HCT116 (cell line): ENCODE measurements around the gene STAG1.

Experiments
- CTCF ChIP-seq, 3 experiments: fragments of 200-600 bp in 1 of 3; sonication (generic) in 1 of 3; IDR thresholded peaks in 2 of 3; conservative IDR thresholded peaks in 1 of 3; 2 replicates each; pipeline ENCODE4 v1.5.1; 2012 to 2017; ENCODE audit warnings: low read depth in 2 of 3, low read length in 2 of 3, antibody characterized with exemption in 1 of 3, borderline replicate concordance in 1 of 3, control low read depth in 1 of 3, mild to moderate bottlenecking in 1 of 3, mixed read lengths in 1 of 3, mixed run types in 1 of 3, moderate library complexity in 1 of 3; ENCODE audit not compliant: insufficient read depth in 1 of 3
- MAX ChIP-seq: IDR thresholded peaks from 2 replicates; pipeline ENCODE4 v1.6.1; 2012
- SIN3A ChIP-seq: IDR thresholded peaks from 2 replicates; pipeline ENCODE4 v1.6.1; 2012; ENCODE audit warnings: low read depth

DNA sequence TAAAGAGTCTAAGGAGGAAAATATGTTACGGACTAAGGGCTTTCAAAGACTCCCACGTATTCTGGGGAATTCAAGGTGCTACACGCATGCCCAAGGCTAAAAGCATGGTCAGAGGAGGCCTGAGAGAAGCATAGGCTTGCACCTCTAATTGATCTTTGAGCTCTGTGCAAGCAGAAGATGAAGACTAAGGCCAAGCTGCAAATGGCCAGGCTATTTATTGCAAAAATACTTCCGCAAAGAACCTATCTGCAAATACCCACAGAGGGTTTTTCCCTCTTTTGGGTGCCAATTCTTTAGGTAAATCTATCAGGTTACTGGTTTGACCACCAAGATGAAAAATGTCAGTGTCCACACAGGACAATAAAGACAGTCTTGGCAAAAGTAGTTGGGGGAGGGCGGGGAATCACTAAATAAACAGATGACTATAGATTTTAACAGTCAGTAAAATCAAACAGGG is 119.5 kb downstream of the STAG1 start:
- TF ChIP-seq CTCF (IDR thresholded peaks at IDR 0.05 in 2 of 3, conservative IDR thresholded peaks at IDR 0.05 in 1 of 3; ENCODE audit: borderline replicate concordance in 1 of 3, insufficient read depth in 1 of 3, low read depth in 2 of 3, low read length in 2 of 3) (no peak), MAX (no peak), SIN3A (no peak)
